Measurements from ENCODE around the gene KIF7. TPM values are rescaled to one million over a fixed set of nuclear protein-coding genes. Genes with fewer than 3 reads are reported as not detected.

KIF7 gene
- total and polyA plus RNA-seq, 10 of the 15 experiments (the other 5 are each of a cell fraction or from before 2014, with no cell fraction given): 0.01 to 0.36 (median 0.10) TPM; not detected in 2

- Histone ChIP-seq H3K9me3 (replicated peaks; ENCODE audit: control insufficient read depth, insufficient read depth, low read length) (no peaks in the 10 kb centered on the region), H2AFZ (ENCODE audit: control insufficient read depth, low read depth, low read length) (no peak overlapping the region), H3K27ac (ENCODE audit: control insufficient read depth, insufficient read depth) (no peak overlapping the region), H3K9ac (ENCODE audit: control insufficient read depth, insufficient read depth, low read length) (no peak overlapping the region), H3K79me2 (ENCODE audit: control insufficient read depth, insufficient read depth, low read length) (no peaks in the 10 kb centered on the region), H3K36me3 (ENCODE audit: control insufficient read depth in 2 of 2, insufficient read depth in 2 of 2, low read length in 1 of 2) (no peaks in the 10 kb centered on the region), H3K27me3 (replicated peaks in 1 of 2; ENCODE audit: control insufficient read depth in 2 of 2, insufficient read depth in 2 of 2, low read length in 1 of 2) (no peaks in the 10 kb centered on the region), H3K4me2 (ENCODE audit: control insufficient read depth, insufficient read depth) (no peak overlapping the region), H3K4me3 (no peak overlapping the region), H4K20me1 (ENCODE audit: control insufficient read depth, insufficient read depth) (no peaks in the 10 kb centered on the region), H3K4me1 (ENCODE audit: control insufficient read depth, insufficient read depth, low read length) (no peaks in the 10 kb centered on the region)
- in situ Hi-C loops (cut with MboI): no loop called here
- ATAC-seq (no peak), FAIRE-seq (no peak), DNase-seq (ENCODE audit: low read depth, low spot score) (no peak)
- POLR2A ChIA-PET: no interaction called here
- RAD21 ChIA-PET (ENCODE audit: unreplicated experiment): no interaction called here
- TF ChIP-seq ZNF24 (IDR thresholded peaks at IDR 0.05) (no peak), CREM (IDR thresholded peaks at IDR 0.05; ENCODE audit: low read depth) (no peak)
- TF ChIP-seq, protein P1, sequence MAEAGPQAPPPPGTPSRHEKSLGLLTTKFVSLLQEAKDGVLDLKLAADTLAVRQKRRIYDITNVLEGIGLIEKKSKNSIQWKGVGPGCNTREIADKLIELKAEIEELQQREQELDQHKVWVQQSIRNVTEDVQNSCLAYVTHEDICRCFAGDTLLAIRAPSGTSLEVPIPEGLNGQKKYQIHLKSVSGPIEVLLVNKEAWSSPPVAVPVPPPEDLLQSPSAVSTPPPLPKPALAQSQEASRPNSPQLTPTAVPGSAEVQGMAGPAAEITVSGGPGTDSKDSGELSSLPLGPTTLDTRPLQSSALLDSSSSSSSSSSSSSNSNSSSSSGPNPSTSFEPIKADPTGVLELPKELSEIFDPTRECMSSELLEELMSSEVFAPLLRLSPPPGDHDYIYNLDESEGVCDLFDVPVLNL (IDR thresholded peaks at IDR 0.05; ENCODE audit: low read depth, low read length): no peak
- CTCF ChIA-PET: interaction anchor here (1.0 kb wide), 1 partner anchor 54 kb away, joined by 3 read pairs; no protein-coding TSS in a partner anchor
- SMC1A ChIA-PET (ENCODE audit: uncharacterized antibody, unreplicated experiment): no interaction called here
- intact Hi-C loops (cut with micrococcal nuclease; ENCODE audit: unreplicated experiment): no loop called here
- no TSS peak for BruUV-seq (replicated peaks)
Measured at GRCh38 chr15:89686522-89686921, 31.3 kb upstream of the KIF7 start.

DNA sequence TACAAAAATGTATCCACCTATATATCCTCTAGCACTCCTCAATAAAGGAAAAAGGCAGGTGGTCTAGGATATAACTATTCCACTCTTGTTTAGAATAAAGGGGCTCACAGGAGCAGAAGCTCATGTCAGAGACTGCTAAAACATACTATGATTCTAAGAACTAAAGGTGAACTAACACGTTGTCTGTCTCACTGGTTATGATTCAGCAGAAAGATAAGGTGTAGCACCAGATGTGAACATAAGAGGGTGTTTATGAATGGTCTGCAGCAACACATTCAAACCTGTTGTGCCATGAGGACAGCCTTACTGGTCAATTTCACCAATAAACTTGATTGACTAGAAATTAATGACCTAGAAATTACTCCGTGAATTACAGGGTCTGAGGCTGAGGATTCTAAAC is 30.7 kb upstream of the KIF7 start:
- FAIRE-seq: no peak
- TF ChIP-seq BHLHE40 (IDR thresholded peaks at IDR 0.05; ENCODE audit: borderline replicate concordance in 1 of 2, low read depth in 2 of 2, low read length in 1 of 2) (no peak), CTCF (IDR thresholded peaks at IDR 0.05 in 2 of 3, conservative IDR thresholded peaks at IDR 0.05 in 1 of 3; ENCODE audit: control insufficient read depth in 2 of 3, extremely low read depth in 1 of 3, insufficient read depth in 1 of 3, low read depth in 3 of 3, low read length in 3 of 3) (no peak), ZZZ3 (IDR thresholded peaks at IDR 0.05; ENCODE audit: control insufficient read depth, insufficient read length, low read depth) (no peak), TCF12 (IDR thresholded peaks at IDR 0.05; ENCODE audit: low read depth, low read length) (no peak), NFYA (IDR thresholded peaks at IDR 0.05; ENCODE audit: borderline replicate concordance, low read depth, low read length) (no peak), RELA (IDR thresholded peaks at IDR 0.05; ENCODE audit: borderline replicate concordance, partially characterized antibody) (no peak), BACH1 (IDR thresholded peaks at IDR 0.05; ENCODE audit: borderline replicate concordance) (no peak), RCOR1 (conservative IDR thresholded peaks at IDR 0.05; ENCODE audit: low read depth, low read length) (no peak)

More for the DNA sequence above, 30.7 kb upstream of the KIF7 start:
- intact Hi-C loops (cut with micrococcal nuclease; ENCODE audit: unreplicated experiment) (no loop called here), in situ Hi-C loops (cut with MboI) (no loop called here)
- ChIA-PET CTCF (interaction anchor here (1.0 kb wide), 1 partner anchor 54 kb away, joined by 3 read pairs; no protein-coding TSS in a partner anchor), SMC1A (ENCODE audit: uncharacterized antibody, unreplicated experiment) (no interaction called here), RAD21 (ENCODE audit: unreplicated experiment) (no interaction called here), POLR2A (no interaction called here)
- Histone ChIP-seq H3K27ac (ENCODE audit: control insufficient read depth, insufficient read depth) (no peak overlapping the region), H3K4me1 (ENCODE audit: control insufficient read depth, insufficient read depth, low read length) (no peaks in the 10 kb centered on the region), H3K4me3 (no peak overlapping the region), H3K79me2 (ENCODE audit: control insufficient read depth, insufficient read depth, low read length) (no peaks in the 10 kb centered on the region), H3K36me3 (ENCODE audit: control insufficient read depth in 2 of 2, insufficient read depth in 2 of 2, low read length in 1 of 2) (no peaks in the 10 kb centered on the region), H3K9me3 (replicated peaks; ENCODE audit: control insufficient read depth, insufficient read depth, low read length) (no peaks in the 10 kb centered on the region), H3K27me3 (replicated peaks in 1 of 2; ENCODE audit: control insufficient read depth in 2 of 2, insufficient read depth in 2 of 2, low read length in 1 of 2) (no peaks in the 10 kb centered on the region), H3K4me2 (ENCODE audit: control insufficient read depth, insufficient read depth) (no peak overlapping the region), H2AFZ (ENCODE audit: control insufficient read depth, low read depth, low read length) (no peak overlapping the region), H3K9ac (ENCODE audit: control insufficient read depth, insufficient read depth, low read length) (no peak overlapping the region), H4K20me1 (ENCODE audit: control insufficient read depth, insufficient read depth) (no peaks in the 10 kb centered on the region)
- no peak for ATAC-seq
- no TSS peak for BruUV-seq (replicated peaks)
- WGBS (ENCODE audit: insufficient coverage, insufficient replicate concordance, low lambda C conversion rate, missing lambda C conversion rate): 60% methylated on average over 2 of the region's 2 CpGs
- no peak for DNase-seq (ENCODE audit: low read depth, low spot score)

All from GM12878 (cell line).